Thyroid gland (tissue), 4 donors: ENCODE measurements around the gene BCL3. TPM values are rescaled to one million over a fixed set of nuclear protein-coding genes. Genes with fewer than 3 reads are reported as not detected.

Experiments used
- DNase-seq, 2 donors: peaks; one replicate each; pipeline ENCODE4 v3.0.0-alpha.2; 2019
- H3K27ac ChIP-seq, 3 donors: fragments of 200-600 bp; sonication (generic); 1 replicate in 2 of 3; 2 replicates in 1 of 3; pipeline ENCODE4 v1.5.1; 2016 to 2019; ENCODE audit warnings: mild to moderate bottlenecking in 1 of 3, moderate library complexity in 1 of 3
- H3K27me3 ChIP-seq: fragments of 200-600 bp; sonication (generic); one replicate; pipeline ENCODE4 v1.5.1; 2019
- H3K36me3 ChIP-seq, 2 donors: fragments of 200-600 bp; sonication (generic); one replicate each; pipeline ENCODE4 v1.5.1; 2016 to 2019
- H3K4me1 ChIP-seq, 2 donors: fragments of 200-600 bp; sonication (generic); one replicate each; pipeline ENCODE4 v1.5.1; 2017 to 2019
- H3K4me3 ChIP-seq, 3 donors: fragments of 200-600 bp; sonication (generic); replicated peaks in 1 of 3; 1 replicate in 2 of 3; 2 replicates in 1 of 3; pipeline ENCODE4 v1.5.1; 2016; ENCODE audit warnings: mild to moderate bottlenecking in 1 of 3
- H3K9me3 ChIP-seq: fragments of 200-600 bp; sonication (generic); one replicate; pipeline ENCODE4 v1.5.1; 2017
- CTCF ChIP-seq, 6 experiments: fragments of 200-600 bp in 3 of 6; fragments of 450-650 bp in 3 of 6; sonication (generic) in 3 of 6; IDR thresholded peaks; one replicate each; pipeline ENCODE4 v1.5.1; 2016 to 2019; ENCODE audit warnings: antibody characterized with exemption in 6 of 6, mild to moderate bottlenecking in 2 of 6, inconsistent platforms in 1 of 6, moderate library complexity in 1 of 6
- POLR2A ChIP-seq, 2 donors: fragments of 450-650 bp; IDR thresholded peaks; one replicate each; pipeline ENCODE4 v1.6.1; 2017; ENCODE audit warnings: antibody characterized with exemption in 2 of 2, mild to moderate bottlenecking in 2 of 2, moderate library complexity in 1 of 2
- WGBS, 2 donors: methylation state at CpG; one replicate each; pipeline ENCODE4 v1.1.5; 2017; 5-methylcytosine and 5-hydroxymethylcytosine counted together
- intact Hi-C: fragments of 100-400 bp; cut with DNase I; formaldehyde crosslinking; loops from one replicate; pipeline ENCODE4 v1.15.1; 2023
- total RNA-seq, 4 donors: library from RNA; depleted of rRNA; stranded (reverse); fragments of >200 nt; gene quantifications; one replicate each; pipeline ENCODE4 v1.2.3, GENCODE V29; 2016

The BCL3 gene
- total RNA-seq, 4 donors from 2014 or later = 12.4 to 56.2 (median 16.8) TPM

GRCh38 chr19:44725684-44726083, 22.8 kb upstream of the BCL3 start:
- no peak for DNase-seq
- intact Hi-C loops = no loop called here
- H3K27me3 ChIP-seq = no peaks in the 10 kb centered on the region
- H3K36me3 ChIP-seq = no peaks in the 10 kb centered on the region
- WGBS, 2 donors = 89 to 93% methylated on average over 5 of the region's 5 CpGs
- TF ChIP-seq CTCF (IDR thresholded peaks at IDR 0.05) (no peak), POLR2A (IDR thresholded peaks at IDR 0.05) (no peak)
- H3K4me1 ChIP-seq = peaks cover 12 to 30% of the 10 kb centered on the region in 2 donors
- H3K27ac ChIP-seq = no peak overlapping the region
- H3K9me3 ChIP-seq = no peaks in the 10 kb centered on the region
- no peak overlapping the region for H3K4me3 ChIP-seq

GRCh38 chr19:44726465-44726864, 22.0 kb upstream of the BCL3 start:
- 97 to 98% methylated on average over 12 of the region's 12 CpGs for WGBS, 2 donors

GRCh38 chr19:44728178-44728577, 20.3 kb upstream of the BCL3 start:
- TF ChIP-seq POLR2A (IDR thresholded peaks at IDR 0.05) (no peak), CTCF (IDR thresholded peaks at IDR 0.05) (no peak)
- intact Hi-C loops = no loop called here
- Histone ChIP-seq H3K27me3 (no peaks in the 10 kb centered on the region), H3K4me1 (peaks cover 12 to 21% of the 10 kb centered on the region in 2 donors), H3K4me3 (no peak overlapping the region), H3K9me3 (no peaks in the 10 kb centered on the region), H3K27ac (no peak overlapping the region), H3K36me3 (no peaks in the 10 kb centered on the region)
- 77 to 83% methylated on average over 6 of the region's 6 CpGs for WGBS, 2 donors
- DNase-seq = no peak

More at GRCh38 chr19:44726465-44726864, 22.0 kb upstream of the BCL3 start:
- Histone ChIP-seq H3K27me3 (no peaks in the 10 kb centered on the region), H3K36me3 (no peaks in the 10 kb centered on the region), H3K27ac (no peak overlapping the region), H3K4me1 (peaks cover 12 to 23% of the 10 kb centered on the region in 2 donors), H3K4me3 (no peak overlapping the region), H3K9me3 (no peaks in the 10 kb centered on the region)
- no peak for DNase-seq
- intact Hi-C loops = no loop called here
- no peak for TF ChIP-seq POLR2A (IDR thresholded peaks at IDR 0.05)
- TF ChIP-seq CTCF (IDR thresholded peaks at IDR 0.05) = no peak

GRCh38 chr19:44729516-44730033, 18.9 kb upstream of the BCL3 start:
- H3K36me3 ChIP-seq = no peaks in the 10 kb centered on the region
- intact Hi-C loops = no loop called here
- peak; percentile 40 to 68 for DNase-seq
- TF ChIP-seq POLR2A (IDR thresholded peaks at IDR 0.05) = no peak
- no peak overlapping the region for H3K4me3 ChIP-seq
- H3K27ac ChIP-seq = no peak overlapping the region
- H3K9me3 ChIP-seq = no peaks in the 10 kb centered on the region
- peaks cover 5 to 9% of the 10 kb centered on the region in 2 donors for H3K4me1 ChIP-seq
- H3K27me3 ChIP-seq = no peaks in the 10 kb centered on the region
- 86 to 92% methylated on average over 8 of the region's 8 CpGs for WGBS, 2 donors

- H3K27me3 ChIP-seq = no peaks in the 10 kb centered on the region
- H3K36me3 ChIP-seq = no peaks in the 10 kb centered on the region
- H3K4me3 ChIP-seq = no peak overlapping the region
- intact Hi-C loops = no loop called here
- no peak overlapping the region for H3K27ac ChIP-seq
- no peak for TF ChIP-seq CTCF (IDR thresholded peaks at IDR 0.05)
- no peak for TF ChIP-seq POLR2A (IDR thresholded peaks at IDR 0.05)
- no peaks in the 10 kb centered on the region for H3K9me3 ChIP-seq
- no peak for DNase-seq
- H3K4me1 ChIP-seq = peaks cover 0 to 1% of the 10 kb centered on the region in 2 donors
- 79 to 95% methylated on average over 5 of the region's 5 CpGs for WGBS, 2 donors
Measured at GRCh38 chr19:44731081-44731480, 17.4 kb upstream of the BCL3 start.
